Measurements from ENCODE around the gene GPATCH2.

GRCh38 chr1:217471403-217471802, 159.5 kb downstream of the GPATCH2 start:
- no peak for TF ChIP-seq CTCF (conservative IDR thresholded peaks at IDR 0.05)
- no peak for TF ChIP-seq ZFX (IDR thresholded peaks at IDR 0.05)

Data from C4-2B (cell line).